Body of pancreas (tissue), 4 donors: ENCODE results near the gene CWF19L2.

ENCODE experiments used
- POLR2A ChIP-seq, 3 donors: fragments of 450-650 bp; IDR thresholded peaks; one replicate each; pipeline ENCODE4 v1.6.1; 2016; ENCODE audit warnings: antibody characterized with exemption in 3 of 3, mild to moderate bottlenecking in 2 of 3
- TF ChIP-seq, protein P1 (sequence below), 7 experiments: fragments of 450-650 bp in 4 of 7; fragments of 200-600 bp in 3 of 7; sonication (generic) in 3 of 7; IDR thresholded peaks; one replicate each; pipeline ENCODE4 v1.5.1; 2016 to 2019; ENCODE audit warnings: antibody characterized with exemption in 7 of 7

DNA sequence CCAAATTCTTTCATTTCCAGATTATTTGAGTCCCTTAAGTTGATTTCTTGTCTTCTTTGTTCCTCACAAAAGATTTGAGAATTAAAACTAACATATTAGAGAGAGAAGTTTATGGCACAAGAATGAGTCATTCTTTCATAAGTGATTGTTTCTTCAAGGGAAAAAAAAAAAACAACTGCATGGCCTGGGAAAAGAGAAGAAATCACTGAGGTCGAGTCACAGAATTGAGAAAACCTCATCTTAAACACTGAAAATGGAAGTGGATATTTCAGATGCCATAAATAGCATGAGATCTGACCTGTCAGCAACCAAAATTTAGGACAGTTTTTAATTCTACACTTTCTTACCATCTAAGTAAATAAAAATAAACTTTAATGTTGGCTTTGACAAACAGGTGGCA, 87.2 kb downstream of the CWF19L2 start:
- TF ChIP-seq, protein P1, sequence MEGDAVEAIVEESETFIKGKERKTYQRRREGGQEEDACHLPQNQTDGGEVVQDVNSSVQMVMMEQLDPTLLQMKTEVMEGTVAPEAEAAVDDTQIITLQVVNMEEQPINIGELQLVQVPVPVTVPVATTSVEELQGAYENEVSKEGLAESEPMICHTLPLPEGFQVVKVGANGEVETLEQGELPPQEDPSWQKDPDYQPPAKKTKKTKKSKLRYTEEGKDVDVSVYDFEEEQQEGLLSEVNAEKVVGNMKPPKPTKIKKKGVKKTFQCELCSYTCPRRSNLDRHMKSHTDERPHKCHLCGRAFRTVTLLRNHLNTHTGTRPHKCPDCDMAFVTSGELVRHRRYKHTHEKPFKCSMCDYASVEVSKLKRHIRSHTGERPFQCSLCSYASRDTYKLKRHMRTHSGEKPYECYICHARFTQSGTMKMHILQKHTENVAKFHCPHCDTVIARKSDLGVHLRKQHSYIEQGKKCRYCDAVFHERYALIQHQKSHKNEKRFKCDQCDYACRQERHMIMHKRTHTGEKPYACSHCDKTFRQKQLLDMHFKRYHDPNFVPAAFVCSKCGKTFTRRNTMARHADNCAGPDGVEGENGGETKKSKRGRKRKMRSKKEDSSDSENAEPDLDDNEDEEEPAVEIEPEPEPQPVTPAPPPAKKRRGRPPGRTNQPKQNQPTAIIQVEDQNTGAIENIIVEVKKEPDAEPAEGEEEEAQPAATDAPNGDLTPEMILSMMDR (IDR thresholded peaks at IDR 0.05), result no peak
- TF ChIP-seq POLR2A (IDR thresholded peaks at IDR 0.05), result no peak
